Measurements from ENCODE around the gene P2RY11. TPM values are rescaled to one million over a fixed set of nuclear protein-coding genes. Genes with fewer than 3 reads are reported as not detected.
A peak's percentile ranks its signal among the peaks of the same experiment; 100 is the strongest.

P2RY11 gene
- total RNA-seq, 1 donor, result 3.0 TPM

- no peak for TF ChIP-seq CTCF (IDR thresholded peaks at IDR 0.05; ENCODE audit: insufficient read depth, low read length)
- DNase-seq (ENCODE audit: low read depth), result no peak
- H3K4me3 ChIP-seq (ENCODE audit: low read depth, low read length), result no peak overlapping the region
Observed at GRCh38 chr19:10107817-10108367, 3.6 kb upstream of the P2RY11 start.

- no peak overlapping the region for H3K4me3 ChIP-seq (ENCODE audit: low read depth, low read length)
- no peak for TF ChIP-seq CTCF (IDR thresholded peaks at IDR 0.05; ENCODE audit: insufficient read depth, low read length)
- no peak for DNase-seq (ENCODE audit: low read depth)
Observed at GRCh38 chr19:10109528-10109927, 2.0 kb upstream of the P2RY11 start.

GRCh38 chr19:10110076-10110971 lies 1.2 kb upstream of the P2RY11 start:
- no peak for TF ChIP-seq CTCF (IDR thresholded peaks at IDR 0.05; ENCODE audit: insufficient read depth, low read length)
- no peak for DNase-seq (ENCODE audit: low read depth)
- H3K4me3 ChIP-seq (ENCODE audit: low read depth, low read length), result no peak overlapping the region

- no peak for TF ChIP-seq CTCF (IDR thresholded peaks at IDR 0.05; ENCODE audit: insufficient read depth, low read length)
- no peak for DNase-seq (ENCODE audit: low read depth)
- no peak overlapping the region for H3K4me3 ChIP-seq (ENCODE audit: low read depth, low read length)
Observed at GRCh38 chr19:10110972-10111317, 548 bp upstream of the P2RY11 start.

- H3K4me3 ChIP-seq (ENCODE audit: low read depth, low read length), result no peak overlapping the region
- no peak for TF ChIP-seq CTCF (IDR thresholded peaks at IDR 0.05; ENCODE audit: insufficient read depth, low read length)
- DNase-seq (ENCODE audit: low read depth), result no peak
Observed at GRCh38 chr19:10112037-10112761, 706 bp downstream of the P2RY11 start.

GRCh38 chr19:10112895-10113591 lies 1.6 kb downstream of the P2RY11 start:
- TF ChIP-seq CTCF (IDR thresholded peaks at IDR 0.05; ENCODE audit: insufficient read depth, low read length), result peak; percentile 77
- no peak for DNase-seq (ENCODE audit: low read depth)

More at GRCh38 chr19:10112895-10113591, 1.6 kb downstream of the P2RY11 start:
- no peak overlapping the region for H3K4me3 ChIP-seq (ENCODE audit: low read depth, low read length)

All from fibroblast of the aortic adventitia (primary cell).